HG03354 (cell line): ENCODE measurements around the gene CARD16.

ENCODE experiments used
- ATAC-seq: cut with Tn5 transposase; IDR thresholded peaks from one replicate; pipeline ENCODE4 v1.9.1; 2021; ENCODE audit warnings: mild to moderate bottlenecking; ENCODE audit not compliant: unreplicated experiment, poor library complexity, severe bottlenecking

The CARD16 gene

GRCh38 chr11:105052487-105052886 is 7.4 kb upstream of the CARD16 start:
- ATAC-seq: no peak

GRCh38 chr11:105051559-105051958 is 6.4 kb upstream of the CARD16 start:
- ATAC-seq: no peak

- ATAC-seq: no peak
Measured at GRCh38 chr11:105049481-105049880, 4.3 kb upstream of the CARD16 start.

- no peak for ATAC-seq
Measured at GRCh38 chr11:105046898-105047579, 1.9 kb upstream of the CARD16 start.

GRCh38 chr11:105045676-105046296 is 651 bp upstream of the CARD16 start:
- ATAC-seq: no peak

GRCh38 chr11:105042178-105042577 is 3.0 kb downstream of the CARD16 start:
- ATAC-seq: no peak

GRCh38 chr11:105040703-105041102 is 4.4 kb downstream of the CARD16 start:
- ATAC-seq: no peak

GRCh38 chr11:105034813-105035620 is 10.1 kb downstream of the CARD16 start, which contains the start of gene CASP1:
CASP1 (minus strand) TSS chr11:105035144; CDS start chr11:105035113, 31 bp downstream.
- ATAC-seq: peak; percentile 94

- peak; percentile 14 for ATAC-seq
Measured at GRCh38 chr11:105034388-105034787, 10.7 kb downstream of the CARD16 start.

GRCh38 chr11:105033781-105034180 is 11.4 kb downstream of the CARD16 start:
- peak; percentile 20 for ATAC-seq

GRCh38 chr11:105033343-105033742 is 11.8 kb downstream of the CARD16 start:
- no peak for ATAC-seq

GRCh38 chr11:105032495-105032894 is 12.6 kb downstream of the CARD16 start:
- ATAC-seq: no peak

- ATAC-seq: no peak
Measured at GRCh38 chr11:105027678-105028077, 17.5 kb downstream of the CARD16 start.

- no peak for ATAC-seq
Measured at GRCh38 chr11:105024394-105024793, 20.7 kb downstream of the CARD16 start.

GRCh38 chr11:105023003-105023402 is 22.1 kb downstream of the CARD16 start, which contains the start of gene CASP5:
CASP5 (minus strand) TSS chr11:105023168; CDS start chr11:105023136, 32 bp downstream.
- peak; percentile 50 for ATAC-seq

- no peak for ATAC-seq
Measured at GRCh38 chr11:105022527-105022926, 22.6 kb downstream of the CARD16 start.

GRCh38 chr11:105007463-105007862 is 37.7 kb downstream of the CARD16 start:
- ATAC-seq: no peak

- no peak for ATAC-seq
Measured at GRCh38 chr11:105005451-105005845, 39.7 kb downstream of the CARD16 start.

GRCh38 chr11:105004021-105004420 is 41.1 kb downstream of the CARD16 start:
- no peak for ATAC-seq

- no peak for ATAC-seq
Measured at GRCh38 chr11:105003151-105003550, 42.0 kb downstream of the CARD16 start.
